HTR-8/SVneo (cell line): ENCODE measurements around the gene TPSD1.
"Not testable (repeated sequence)": the region's sequence is repeated elsewhere in the genome, so short reads cannot be mapped to it uniquely, and the experiment has no call there.

ENCODE experiments used
- DNase-seq: peaks from one replicate; pipeline ENCODE4 v3.0.0; 2011; ENCODE audit warnings: low spot score, mixed read lengths; ENCODE audit not compliant: insufficient read length
- FAIRE-seq: peaks from 2 replicates; lab custom pipeline; 2011; peaks lifted over from hg19 to GRCh38; lab: Jason Lieb, UNC

The TPSD1 gene

GRCh38 chr16:1293921-1294656, 38.2 kb downstream of the TPSD1 start:
- DNase-seq: no peak
- FAIRE-seq: no peak

- DNase-seq (no peak), FAIRE-seq (no peak)
These were observed 39.6 kb downstream of the TPSD1 start for GRCh38 chr16:1295465-1295864.

- not testable (repeated sequence) for FAIRE-seq, DNase-seq
These were observed 40.8 kb downstream of the TPSD1 start for GRCh38 chr16:1296688-1297017.

GRCh38 chr16:1297018-1297696, 41.3 kb downstream of the TPSD1 start:
- DNase-seq: no peak
- FAIRE-seq: no peak

GRCh38 chr16:1298406-1298805, 42.5 kb downstream of the TPSD1 start:
- FAIRE-seq (no peak), DNase-seq (no peak)

- FAIRE-seq (no peak), DNase-seq (no peak)
These were observed 43.4 kb downstream of the TPSD1 start for GRCh38 chr16:1299012-1299867.

GRCh38 chr16:1299868-1300203, 44.0 kb downstream of the TPSD1 start:
- FAIRE-seq: no peak
- no peak for DNase-seq

GRCh38 chr16:1300664-1301476, 45.0 kb downstream of the TPSD1 start:
- peak; percentile 44 for DNase-seq
- FAIRE-seq: no peak

- FAIRE-seq (no peak), DNase-seq (no peak)
These were observed 45.7 kb downstream of the TPSD1 start for GRCh38 chr16:1301562-1301961.

GRCh38 chr16:1305823-1306222, 50.0 kb downstream of the TPSD1 start:
- FAIRE-seq (no peak), DNase-seq (no peak)

- DNase-seq (no peak), FAIRE-seq (no peak)
These were observed 50.5 kb downstream of the TPSD1 start for GRCh38 chr16:1306334-1306733.

- FAIRE-seq (no peak), DNase-seq (no peak)
These were observed 52.4 kb downstream of the TPSD1 start for GRCh38 chr16:1308036-1308976.
